Liver (tissue), 9 donors: ENCODE results near the gene LSM12. TPM values are rescaled to one million over a fixed set of nuclear protein-coding genes. Genes with fewer than 3 reads are reported as not detected.

Source experiments
- DNase-seq: peaks from one replicate; pipeline ENCODE4 v3.0.0-alpha.2; 2017; ENCODE audit warnings: low spot score
- H3K27ac ChIP-seq, 2 donors: one replicate each; pipeline ENCODE4 v1.7.0; 2013; ENCODE audit warnings: inconsistent platforms in 2 of 2, low read length in 2 of 2, control low read depth in 1 of 2, low read depth in 1 of 2, mild to moderate bottlenecking in 1 of 2
- H3K27me3 ChIP-seq, 4 donors: one replicate each; pipeline versions ENCODE4 v1.6.1 to v1.7.0; 2013; ENCODE audit warnings: low read length in 3 of 4, inconsistent platforms in 1 of 4, mild to moderate bottlenecking in 1 of 4, moderate library complexity in 1 of 4; ENCODE audit not compliant: control insufficient read depth in 4 of 4, insufficient read depth in 4 of 4
- H3K36me3 ChIP-seq, 4 donors: one replicate each; pipeline versions ENCODE4 v1.6.1 to v1.7.0; 2013; ENCODE audit warnings: low read length in 3 of 4, mild to moderate bottlenecking in 3 of 4, low read depth in 1 of 4, moderate library complexity in 1 of 4; ENCODE audit not compliant: control insufficient read depth in 4 of 4, insufficient read depth in 3 of 4
- H3K4me1 ChIP-seq, 4 donors: one replicate each; pipeline versions ENCODE4 v1.6.1 to v1.7.0; 2013; ENCODE audit warnings: low read length in 3 of 4, mild to moderate bottlenecking in 3 of 4, moderate library complexity in 1 of 4; ENCODE audit not compliant: control insufficient read depth in 4 of 4, insufficient read depth in 4 of 4
- H3K4me3 ChIP-seq, 3 donors: one replicate each; pipeline versions ENCODE4 v1.6.1 to v1.7.0; 2013; ENCODE audit warnings: low read length in 3 of 3, control low read depth in 1 of 3, low read depth in 1 of 3, mild to moderate bottlenecking in 1 of 3
- H3K9ac ChIP-seq, 2 donors: one replicate each; pipeline ENCODE4 v1.7.0; 2013; ENCODE audit warnings: low read length in 2 of 2, mild to moderate bottlenecking in 2 of 2, moderate library complexity in 2 of 2, control low read depth in 1 of 2, low read depth in 1 of 2
- H3K9me3 ChIP-seq, 4 donors: one replicate each; pipeline versions ENCODE4 v1.6.1 to v1.7.0; 2013; ENCODE audit warnings: low read length in 3 of 4; ENCODE audit not compliant: control insufficient read depth in 4 of 4
- EGR1 ChIP-seq, 2 donors: IDR thresholded peaks; 2 replicates each; pipeline ENCODE4 v1.6.1; 2016 to 2018; ENCODE audit warnings: antibody characterized with exemption in 2 of 2, low read depth in 2 of 2
- FOXA1 ChIP-seq: IDR thresholded peaks from 2 replicates; pipeline ENCODE4 v1.6.1; 2016; ENCODE audit warnings: antibody characterized with exemption
- FOXA2 ChIP-seq: IDR thresholded peaks from 2 replicates; pipeline ENCODE4 v1.6.1; 2016; ENCODE audit warnings: antibody characterized with exemption
- GABPA ChIP-seq, 2 donors: IDR thresholded peaks in 1 of 2; conservative IDR thresholded peaks in 1 of 2; 2 replicates each; pipeline ENCODE4 v1.6.1; 2016; ENCODE audit warnings: antibody characterized with exemption in 2 of 2, mild to moderate bottlenecking in 1 of 2, moderate library complexity in 1 of 2
- HNF4A ChIP-seq, 2 donors: conservative IDR thresholded peaks; 2 replicates each; pipeline ENCODE4 v1.6.1; 2016; ENCODE audit warnings: antibody characterized with exemption in 2 of 2, mild to moderate bottlenecking in 2 of 2
- HNF4G ChIP-seq: IDR thresholded peaks from 2 replicates; pipeline ENCODE4 v1.6.1; 2016; ENCODE audit warnings: antibody characterized with exemption
- JUND ChIP-seq, 2 donors: IDR thresholded peaks; 2 replicates each; pipeline ENCODE4 v1.6.1; 2016; ENCODE audit warnings: antibody characterized with exemption in 2 of 2
- MAX ChIP-seq: IDR thresholded peaks from 2 replicates; pipeline ENCODE4 v1.6.1; 2016; ENCODE audit warnings: antibody characterized with exemption
- NR2F2 ChIP-seq: IDR thresholded peaks from 2 replicates; pipeline ENCODE4 v1.6.1; 2016; ENCODE audit warnings: antibody characterized with exemption
- RAD21 ChIP-seq, 2 donors: IDR thresholded peaks; 2 replicates each; pipeline ENCODE4 v1.6.1; 2016; ENCODE audit warnings: antibody characterized with exemption in 2 of 2, mild to moderate bottlenecking in 2 of 2
- REST ChIP-seq: IDR thresholded peaks from 2 replicates; pipeline ENCODE4 v1.6.1; 2016; ENCODE audit warnings: antibody characterized with exemption, mild to moderate bottlenecking
- RXRA ChIP-seq, 2 donors: IDR thresholded peaks; 2 replicates each; pipeline ENCODE4 v1.6.1; 2017 to 2018; ENCODE audit warnings: antibody characterized with exemption in 2 of 2, mild to moderate bottlenecking in 1 of 2
- TAF1 ChIP-seq: conservative IDR thresholded peaks from 2 replicates; pipeline ENCODE4 v1.6.1; 2016; ENCODE audit warnings: antibody characterized with exemption, mild to moderate bottlenecking
- YY1 ChIP-seq: IDR thresholded peaks from 2 replicates; pipeline ENCODE4 v1.6.1; 2016; ENCODE audit warnings: antibody characterized with exemption, mild to moderate bottlenecking
- ZBTB33 ChIP-seq: IDR thresholded peaks from 2 replicates; pipeline ENCODE4 v1.6.1; 2016; ENCODE audit warnings: antibody characterized with exemption
- WGBS: extraction: QIAGEN DNeasy Blood & Tissue Kit; methylation state at CpG from one replicate; pipeline ENCODE4 v1.1.7; 2013; 5-methylcytosine and 5-hydroxymethylcytosine counted together
- polyA plus RNA-seq, 2 donors: library from polyadenylated mRNA; stranded (reverse) in 1 of 2; unstranded in 1 of 2; fragments of 200-250 nt in 1 of 2; fragments of >200 nt in 1 of 2; fragmentation: Nextera tagmentation in 1 of 2; extraction: Ambion mirVana in 1 of 2; gene quantifications; one replicate each; pipeline versions ENCODE4 v1.2.1 to v1.2.3, GENCODE V29; 2013 to 2015
- total RNA-seq, 2 donors: library from RNA; depleted of rRNA; stranded (reverse); fragments of >200 nt; gene quantifications; one replicate each; pipeline ENCODE4 v1.2.3, GENCODE V29; 2014
- TF ChIP-seq, protein P1 (sequence below): IDR thresholded peaks from 2 replicates; pipeline ENCODE4 v1.6.1; 2016; ENCODE audit warnings: antibody characterized with exemption
- TF ChIP-seq, protein P2 (sequence below): fragments of 150-350 bp; IDR thresholded peaks from 2 replicates; pipeline ENCODE4 v1.5.1; 2017; ENCODE audit warnings: improper control_type of control experiment, low read depth, low read length; ENCODE audit not compliant: missing input control
- donor health status: healthy.
- donor health status: healthy.
- donor health status: healthy.
- donor health status: healthy.
- donor health status: healthy.

The LSM12 gene
- total and polyA plus RNA-seq, 4 donors = 12.1 to 31.9 (median 15.1) TPM

DNA sequence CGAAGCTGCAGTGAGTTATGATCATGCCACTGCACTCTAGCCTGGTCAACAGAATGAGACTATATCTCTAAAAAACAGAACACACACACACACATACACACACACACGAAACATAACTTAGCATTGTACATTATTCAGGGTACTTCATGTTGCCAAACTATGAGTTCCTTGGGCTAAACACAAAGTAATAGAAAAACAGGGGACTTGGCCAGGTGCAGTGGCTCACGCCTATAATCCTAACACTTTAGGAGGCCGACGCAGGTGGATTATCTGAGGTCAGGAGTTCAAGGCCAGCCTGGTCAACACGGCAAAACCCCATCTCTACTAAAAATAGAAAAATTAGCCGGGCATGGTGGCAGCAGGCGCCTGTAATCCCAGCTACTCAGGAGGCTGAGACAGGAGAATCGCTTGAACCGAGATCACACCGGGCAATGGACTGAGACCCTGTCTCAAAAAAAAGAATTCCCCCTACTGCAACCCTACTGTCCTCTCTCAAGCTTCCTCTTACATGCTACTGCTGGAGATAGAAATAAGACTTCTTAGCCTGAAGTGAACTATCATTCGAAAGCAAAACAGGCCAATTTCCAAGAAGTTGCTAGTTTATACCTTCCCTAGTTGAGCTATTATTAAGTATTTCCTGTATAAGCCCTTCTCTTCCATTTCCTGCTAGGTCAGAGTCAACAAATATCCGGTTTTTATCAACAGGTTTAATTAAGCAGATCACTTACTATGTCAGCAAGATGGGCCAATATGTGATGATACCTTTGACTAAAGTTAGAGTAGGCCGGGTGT, 7.2 kb downstream of the LSM12 start:
- Histone ChIP-seq H3K36me3 (peaks cover 6 to 23% (median 13%) of the 10 kb centered on the region in 4 donors), H3K9ac (no peak overlapping the region), H3K9me3 (no peaks in the 10 kb centered on the region), H3K27ac (no peak overlapping the region), H3K4me3 (no peak overlapping the region), H3K27me3 (no peaks in the 10 kb centered on the region), H3K4me1 (peaks cover 0 to 5% (median 3%) of the 10 kb centered on the region in 4 donors)
- 74% methylated on average over 14 of the region's 14 CpGs for WGBS
- no peak for DNase-seq
- TF ChIP-seq EGR1 (IDR thresholded peaks at IDR 0.05; ENCODE audit: low read depth in 2 of 2) (no peak), MAX (no peak), RXRA (IDR thresholded peaks at IDR 0.05) (no peak), NR2F2 (no peak), FOXA1 (no peak), TAF1 (no peak), GABPA (IDR thresholded peaks at IDR 0.05 in 1 of 2, conservative IDR thresholded peaks at IDR 0.05 in 1 of 2) (no peak), ZBTB33 (no peak), FOXA2 (no peak), JUND (IDR thresholded peaks at IDR 0.05) (no peak), YY1 (no peak), HNF4A (conservative IDR thresholded peaks at IDR 0.05) (no peak), REST (no peak), RAD21 (IDR thresholded peaks at IDR 0.05) (no peak), HNF4G (no peak)
- TF ChIP-seq, protein P1, sequence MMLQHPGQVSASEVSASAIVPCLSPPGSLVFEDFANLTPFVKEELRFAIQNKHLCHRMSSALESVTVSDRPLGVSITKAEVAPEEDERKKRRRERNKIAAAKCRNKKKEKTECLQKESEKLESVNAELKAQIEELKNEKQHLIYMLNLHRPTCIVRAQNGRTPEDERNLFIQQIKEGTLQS = no peak
- TF ChIP-seq, protein P2, sequence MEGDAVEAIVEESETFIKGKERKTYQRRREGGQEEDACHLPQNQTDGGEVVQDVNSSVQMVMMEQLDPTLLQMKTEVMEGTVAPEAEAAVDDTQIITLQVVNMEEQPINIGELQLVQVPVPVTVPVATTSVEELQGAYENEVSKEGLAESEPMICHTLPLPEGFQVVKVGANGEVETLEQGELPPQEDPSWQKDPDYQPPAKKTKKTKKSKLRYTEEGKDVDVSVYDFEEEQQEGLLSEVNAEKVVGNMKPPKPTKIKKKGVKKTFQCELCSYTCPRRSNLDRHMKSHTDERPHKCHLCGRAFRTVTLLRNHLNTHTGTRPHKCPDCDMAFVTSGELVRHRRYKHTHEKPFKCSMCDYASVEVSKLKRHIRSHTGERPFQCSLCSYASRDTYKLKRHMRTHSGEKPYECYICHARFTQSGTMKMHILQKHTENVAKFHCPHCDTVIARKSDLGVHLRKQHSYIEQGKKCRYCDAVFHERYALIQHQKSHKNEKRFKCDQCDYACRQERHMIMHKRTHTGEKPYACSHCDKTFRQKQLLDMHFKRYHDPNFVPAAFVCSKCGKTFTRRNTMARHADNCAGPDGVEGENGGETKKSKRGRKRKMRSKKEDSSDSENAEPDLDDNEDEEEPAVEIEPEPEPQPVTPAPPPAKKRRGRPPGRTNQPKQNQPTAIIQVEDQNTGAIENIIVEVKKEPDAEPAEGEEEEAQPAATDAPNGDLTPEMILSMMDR = no peak
